ENCODE measurements around the gene B3GALT6.

DNA sequence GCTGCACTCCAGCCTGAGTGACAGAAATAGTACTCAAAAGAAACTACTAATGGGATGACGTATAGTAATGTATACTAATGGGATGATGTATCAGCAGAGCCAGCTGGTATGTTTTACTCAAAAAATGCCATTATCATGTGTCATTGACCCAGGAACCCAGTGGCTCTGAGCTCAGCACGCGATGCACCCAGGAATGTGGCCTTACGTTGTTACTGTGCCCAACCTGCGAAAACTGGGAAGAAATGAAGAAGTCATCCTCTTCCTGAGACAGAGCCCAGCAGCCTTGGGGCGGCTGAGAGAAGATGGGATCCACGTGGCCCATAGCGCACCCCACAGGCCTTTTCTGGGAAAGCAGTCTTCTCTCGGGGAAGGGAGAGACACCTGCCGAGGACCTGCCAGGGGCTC lies 32.8 kb downstream of the B3GALT6 start:
- TF ChIP-seq, protein P1, sequence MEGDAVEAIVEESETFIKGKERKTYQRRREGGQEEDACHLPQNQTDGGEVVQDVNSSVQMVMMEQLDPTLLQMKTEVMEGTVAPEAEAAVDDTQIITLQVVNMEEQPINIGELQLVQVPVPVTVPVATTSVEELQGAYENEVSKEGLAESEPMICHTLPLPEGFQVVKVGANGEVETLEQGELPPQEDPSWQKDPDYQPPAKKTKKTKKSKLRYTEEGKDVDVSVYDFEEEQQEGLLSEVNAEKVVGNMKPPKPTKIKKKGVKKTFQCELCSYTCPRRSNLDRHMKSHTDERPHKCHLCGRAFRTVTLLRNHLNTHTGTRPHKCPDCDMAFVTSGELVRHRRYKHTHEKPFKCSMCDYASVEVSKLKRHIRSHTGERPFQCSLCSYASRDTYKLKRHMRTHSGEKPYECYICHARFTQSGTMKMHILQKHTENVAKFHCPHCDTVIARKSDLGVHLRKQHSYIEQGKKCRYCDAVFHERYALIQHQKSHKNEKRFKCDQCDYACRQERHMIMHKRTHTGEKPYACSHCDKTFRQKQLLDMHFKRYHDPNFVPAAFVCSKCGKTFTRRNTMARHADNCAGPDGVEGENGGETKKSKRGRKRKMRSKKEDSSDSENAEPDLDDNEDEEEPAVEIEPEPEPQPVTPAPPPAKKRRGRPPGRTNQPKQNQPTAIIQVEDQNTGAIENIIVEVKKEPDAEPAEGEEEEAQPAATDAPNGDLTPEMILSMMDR (IDR thresholded peaks at IDR 0.05): peak; percentile 45
- TF ChIP-seq EZH2 (IDR thresholded peaks at IDR 0.05): no peak
- TF ChIP-seq EZH2phosphoT487 (IDR thresholded peaks at IDR 0.05): no peak
